IMR-90 (cell line): ENCODE results near the gene HNRNPAB. TPM values are rescaled to one million over a fixed set of nuclear protein-coding genes. Genes with fewer than 3 reads are reported as not detected.

Experiments
- ATAC-seq: fragments of 200-7000 bp; cut with Tn5 transposase; 2 replicates; pipeline ENCODE4 v1.9.1; 2020; ENCODE audit warnings: low read depth, mild to moderate bottlenecking, moderate library complexity
- BruUV-seq: library from RNA; stranded (reverse); fragments of 400-500 nt; replicated peaks from 2 replicates; lab custom pipeline; 2021; lab: Mats Ljungman, UMichigan
- CTCF ChIA-PET: fragments of 300-600 bp; formaldehyde crosslinking; extraction: SDS; loops from one replicate; lab custom pipeline; 2021; ENCODE audit warnings: antibody characterized with exemption; lab: Yijun Ruan, JAX
- POLR2A ChIA-PET: fragments of 300-600 bp; sonication (Branson Sonifier 250); formaldehyde crosslinking; loops from one replicate; lab custom pipeline; 2022; ENCODE audit warnings: antibody characterized with exemption; ENCODE audit not compliant: unreplicated experiment; lab: Charles Lee
- DNase-seq: peaks from one replicate; pipeline ENCODE4 v3.0.0; 2013
- H2AFZ ChIP-seq: replicated peaks from 2 replicates; pipeline ENCODE3; 2013; ENCODE audit warnings: low read length, mild to moderate bottlenecking; ENCODE audit not compliant: poor library complexity
- H2AK5ac ChIP-seq: 2 replicates; pipeline ENCODE4 v1.6.1; 2013; ENCODE audit warnings: low read depth, low read length, inconsistent platforms
- H2AK9ac ChIP-seq: replicated peaks from 2 replicates; pipeline ENCODE3; 2013; ENCODE audit warnings: mild to moderate bottlenecking, low read depth, low read length, moderate library complexity; ENCODE audit not compliant: poor library complexity
- H2BK120ac ChIP-seq: 2 replicates; pipeline ENCODE4 v1.6.1; 2013; ENCODE audit warnings: low read depth, low read length, inconsistent platforms
- H2BK15ac ChIP-seq: 3 replicates; pipeline ENCODE4 v1.6.1; 2013; ENCODE audit warnings: low read depth, low read length, inconsistent platforms
- H2BK20ac ChIP-seq: 2 replicates; pipeline ENCODE4 v1.6.1; 2013; ENCODE audit warnings: low read depth, mild to moderate bottlenecking, inconsistent platforms, low read length, moderate library complexity
- H2BK5ac ChIP-seq: 2 replicates; pipeline ENCODE4 v1.6.1; 2013; ENCODE audit warnings: mild to moderate bottlenecking, low read depth, low read length, inconsistent platforms; ENCODE audit not compliant: poor library complexity, severe bottlenecking
- H3K14ac ChIP-seq: replicated peaks from 2 replicates; pipeline ENCODE4 v1.6.1; 2013; ENCODE audit warnings: low read depth, low read length, inconsistent platforms
- H3K18ac ChIP-seq: 2 replicates; pipeline ENCODE4 v1.6.1; 2013; ENCODE audit warnings: low read depth, low read length, control low read depth
- H3K23ac ChIP-seq: 2 replicates; pipeline ENCODE4 v1.6.1; 2013; ENCODE audit warnings: low read depth, low read length, inconsistent platforms
- H3K27ac ChIP-seq: 2 replicates; pipeline ENCODE4 v1.5.1; 2013; ENCODE audit warnings: mild to moderate bottlenecking, control low read depth, low read length; ENCODE audit not compliant: insufficient read depth
- H3K27me3 ChIP-seq: 2 replicates; pipeline ENCODE4 v1.6.1; 2013; ENCODE audit warnings: low read length; ENCODE audit not compliant: control insufficient read depth, insufficient read depth
- H3K36me3 ChIP-seq: 2 replicates; pipeline ENCODE4 v1.6.1; 2013; ENCODE audit warnings: low read length, mixed read lengths; ENCODE audit not compliant: control insufficient read depth, insufficient read depth
- H3K4ac ChIP-seq: 2 replicates; pipeline ENCODE4 v1.6.1; 2013; ENCODE audit warnings: low read depth, low read length, inconsistent platforms
- H3K4me1 ChIP-seq: 2 replicates; pipeline ENCODE4 v1.6.1; 2013; ENCODE audit warnings: low read length, mixed read lengths; ENCODE audit not compliant: control insufficient read depth, insufficient read depth
- H3K4me2 ChIP-seq: 2 replicates; pipeline ENCODE4 v1.6.1; 2013; ENCODE audit warnings: low read depth, mild to moderate bottlenecking, control low read depth, low read length, moderate library complexity
- H3K4me3 ChIP-seq: 2 replicates; pipeline ENCODE4 v1.5.1; 2013; ENCODE audit warnings: low read depth, mild to moderate bottlenecking, control low read depth, low read length, moderate library complexity; ENCODE audit not compliant: insufficient read depth
- H3K56ac ChIP-seq: 2 replicates; pipeline ENCODE4 v1.6.1; 2013; ENCODE audit warnings: low read length, inconsistent platforms; ENCODE audit not compliant: insufficient read depth; ENCODE audit errors: extremely low read depth
- H3K79me1 ChIP-seq, 2 experiments: 2 replicates each; pipeline ENCODE4 v1.6.1; 2013; ENCODE audit warnings: low read length in 2 of 2, inconsistent platforms in 1 of 2, low read depth in 1 of 2
- H3K9ac ChIP-seq: 2 replicates; pipeline ENCODE4 v1.6.1; 2013; ENCODE audit warnings: low read depth, low read length, control low read depth
- H3K9me1 ChIP-seq: 2 replicates; pipeline ENCODE4 v1.6.1; 2013; ENCODE audit warnings: low read length, inconsistent platforms; ENCODE audit not compliant: insufficient read depth
- H3K9me3 ChIP-seq: 2 replicates; pipeline ENCODE4 v1.6.1; 2013; ENCODE audit warnings: low read length; ENCODE audit not compliant: control insufficient read depth, insufficient read depth
- H4K20me1 ChIP-seq: 2 replicates; pipeline ENCODE4 v1.6.1; 2013; ENCODE audit warnings: low read length, inconsistent platforms; ENCODE audit not compliant: insufficient read depth
- H4K5ac ChIP-seq: 2 replicates; pipeline ENCODE4 v1.6.1; 2013; ENCODE audit warnings: mild to moderate bottlenecking, low read depth, low read length, control low read depth
- H4K8ac ChIP-seq, 2 experiments: 2 replicates each; pipeline ENCODE4 v1.6.1; 2013; ENCODE audit warnings: low read depth in 2 of 2, low read length in 2 of 2, control low read depth in 1 of 2, inconsistent platforms in 1 of 2
- H4K91ac ChIP-seq: 2 replicates; pipeline ENCODE4 v1.6.1; 2013; ENCODE audit warnings: low read depth, low read length, inconsistent platforms; ENCODE audit not compliant: insufficient read depth
- CHD1 ChIP-seq: IDR thresholded peaks from 2 replicates; pipeline ENCODE4 v1.6.1; 2012; ENCODE audit warnings: low read depth, low read length, improper control_type of control experiment
- CTCF ChIP-seq: conservative IDR thresholded peaks from 2 replicates; pipeline ENCODE4 v1.5.1; 2012; ENCODE audit warnings: mild to moderate bottlenecking, low read depth, low read length, improper control_type of control experiment
- FOS ChIP-seq: fragments of 150-350 bp; IDR thresholded peaks from 2 replicates; pipeline ENCODE4 v1.6.1; 2016; ENCODE audit warnings: low read depth, low read length
- MAFK ChIP-seq: IDR thresholded peaks from 2 replicates; pipeline ENCODE4 v1.6.1; 2012; ENCODE audit warnings: low read depth, low read length, improper control_type of control experiment
- MAZ ChIP-seq: IDR thresholded peaks from 2 replicates; pipeline ENCODE4 v1.6.1; 2012; ENCODE audit warnings: low read depth, mild to moderate bottlenecking, low read length, improper control_type of control experiment, moderate library complexity, borderline replicate concordance
- MXI1 ChIP-seq: IDR thresholded peaks from 2 replicates; pipeline ENCODE4 v1.6.1; 2012; ENCODE audit warnings: low read depth, mild to moderate bottlenecking, low read length, moderate library complexity, borderline replicate concordance
- NFE2L2 ChIP-seq: fragments of 150-350 bp; IDR thresholded peaks from 2 replicates; pipeline ENCODE4 v1.6.1; 2016; ENCODE audit warnings: low read depth, mild to moderate bottlenecking, low read length
- POLR2A ChIP-seq: IDR thresholded peaks from 2 replicates; pipeline ENCODE4 v1.6.1; 2012; ENCODE audit warnings: mild to moderate bottlenecking, low read depth, low read length
- RAD21 ChIP-seq: IDR thresholded peaks from 2 replicates; pipeline ENCODE4 v1.6.1; 2012; ENCODE audit warnings: low read length, improper control_type of control experiment
- RCOR1 ChIP-seq: IDR thresholded peaks from 2 replicates; pipeline ENCODE4 v1.6.1; 2012; ENCODE audit warnings: mild to moderate bottlenecking, low read length, improper control_type of control experiment; ENCODE audit not compliant: insufficient replicate concordance
- SMC3 ChIP-seq: fragments of 150-350 bp; IDR thresholded peaks from 2 replicates; pipeline ENCODE4 v1.6.1; 2016; ENCODE audit warnings: low read depth, mild to moderate bottlenecking, antibody characterized with exemption, low read length, moderate library complexity
- WGBS, 2 experiments: methylation state at CpG; one replicate each; pipeline versions ENCODE4 v1.1.5 to v1.1.7; 2013; ENCODE audit warnings: missing lambda C conversion rate in 2 of 2; ENCODE audit not compliant: insufficient read length in 1 of 2; ENCODE audit errors: extremely low coverage in 2 of 2; 5-methylcytosine and 5-hydroxymethylcytosine counted together
- dilution Hi-C: fragments of 300-500 bp; cut with HindIII; formaldehyde crosslinking; loops from one replicate; pipeline ENCODE4 v1.14.3; 2018; ENCODE audit warnings: low sequenced_read_pairs; ENCODE audit not compliant: unreplicated experiment
- in situ Hi-C: fragments of 300-500 bp; cut with MboI; formaldehyde crosslinking; loops from 3 replicates; pipeline ENCODE4 v1.14.3; 2019; ENCODE audit warnings: low sequenced_read_pairs, inconsistent platforms, mixed read lengths
- intact Hi-C: fragments of 100-400 bp; cut with micrococcal nuclease; formaldehyde crosslinking; loops from 2 replicates; pipeline ENCODE4 v1.10.0; 2022
- polyA plus RNA-seq, 3 experiments: library from polyadenylated mRNA; depleted of rRNA; stranded (reverse); fragments of >200 nt; gene quantifications; 2 replicates each; pipeline ENCODE4 v1.2.3, GENCODE V29; 2012; ENCODE audit warnings: low replicate concordance in 1 of 3
- total RNA-seq: library from RNA; depleted of rRNA; stranded (reverse); fragments of >200 nt; gene quantifications from 2 replicates; pipeline ENCODE4 v1.2.3, GENCODE V29; 2012
- TF ChIP-seq, protein P1 (sequence below): fragments of 150-350 bp; IDR thresholded peaks from 2 replicates; pipeline ENCODE4 v1.6.1; 2016; ENCODE audit warnings: low read depth, mild to moderate bottlenecking, low read length, moderate library complexity, borderline replicate concordance
- TF ChIP-seq, protein P2 (sequence below): fragments of 150-350 bp; IDR thresholded peaks from 2 replicates; pipeline ENCODE4 v1.6.1; 2017; ENCODE audit warnings: mild to moderate bottlenecking, antibody characterized with exemption, low read length, low read depth

Gene HNRNPAB
- total and polyA plus RNA-seq, 2 of the 4 experiments (the other 2 are of a cell fraction), result 32.1 to 128 TPM

DNA sequence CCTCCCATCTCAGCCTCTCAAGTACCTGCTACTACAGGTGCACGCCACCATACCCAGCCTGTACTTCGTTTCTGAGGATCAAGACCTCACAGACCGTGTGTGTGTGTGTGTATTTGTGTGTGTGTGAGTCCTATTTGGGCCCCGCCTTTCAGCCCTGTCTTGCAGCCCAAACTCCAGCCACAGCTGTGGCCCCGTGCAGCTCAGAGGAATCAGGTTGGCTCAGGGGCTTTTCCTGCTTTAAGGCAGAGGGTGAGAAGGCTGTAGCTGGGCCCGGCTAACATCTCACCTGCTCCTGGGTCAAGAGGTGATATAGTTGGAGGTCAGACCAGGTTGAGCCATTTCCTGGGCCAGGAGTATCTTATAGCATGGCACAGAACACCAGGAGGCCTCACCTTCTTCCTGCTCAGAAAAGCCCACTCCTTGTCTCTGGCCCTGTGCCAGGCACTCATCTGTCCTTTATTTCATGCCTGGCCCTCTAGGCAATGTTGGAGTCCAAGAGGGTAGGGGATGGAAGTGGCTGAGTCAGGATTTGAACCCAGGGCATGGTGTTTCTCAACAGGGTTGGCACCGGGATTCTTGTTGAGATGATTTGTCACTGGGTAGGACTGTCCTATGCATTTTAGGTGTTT, 29.9 kb downstream of the HNRNPAB start:
- Histone ChIP-seq H3K27ac (no peak overlapping the region), H4K8ac (no peak overlapping the region), H3K4me2 (no peak overlapping the region), H3K14ac (no peak overlapping the region), H3K79me1 (peaks cover 21 to 28% of the 10 kb centered on the region in 2 experiments), H3K4me1 (peaks cover 9% of the 10 kb centered on the region), H2AK5ac (no peak overlapping the region), H3K9ac (no peak overlapping the region), H3K27me3 (no peaks in the 10 kb centered on the region), H4K91ac (no peak overlapping the region), H4K20me1 (peaks cover 6% of the 10 kb centered on the region; the same call in 1 of the 2 replicates), H4K5ac (no peak overlapping the region), H2BK120ac (no peak overlapping the region), H3K9me3 (no peaks in the 10 kb centered on the region), H2BK15ac (no peak overlapping the region), H3K56ac (no peak overlapping the region), H3K36me3 (peaks cover 11% of the 10 kb centered on the region), H3K9me1 (peaks cover 20% of the 10 kb centered on the region), H3K18ac (no peak overlapping the region), H2BK5ac (no peak overlapping the region), H3K4me3 (no peak overlapping the region), H3K23ac (no peak overlapping the region), H3K4ac (no peak overlapping the region), H2AK9ac (no peak overlapping the region), H2BK20ac (no peak overlapping the region), H2AFZ (no peak overlapping the region)
- intact Hi-C loops (loop anchor here (5.0 kb wide), 1 partner anchor 393 kb away; the partner anchor contains the start of gene CLK4), in situ Hi-C loops (no loop called here), dilution Hi-C loops (no loop called here)
- BruUV-seq, result no TSS peak
- ATAC-seq (no peak), DNase-seq (no peak)
- TF ChIP-seq RCOR1 (no peak), SMC3 (no peak), CHD1 (no peak), POLR2A (no peak), CTCF (no peak), MAZ (no peak), NFE2L2 (no peak), FOS (no peak), MAFK (no peak), MXI1 (no peak), RAD21 (no peak)
- TF ChIP-seq, protein P1, sequence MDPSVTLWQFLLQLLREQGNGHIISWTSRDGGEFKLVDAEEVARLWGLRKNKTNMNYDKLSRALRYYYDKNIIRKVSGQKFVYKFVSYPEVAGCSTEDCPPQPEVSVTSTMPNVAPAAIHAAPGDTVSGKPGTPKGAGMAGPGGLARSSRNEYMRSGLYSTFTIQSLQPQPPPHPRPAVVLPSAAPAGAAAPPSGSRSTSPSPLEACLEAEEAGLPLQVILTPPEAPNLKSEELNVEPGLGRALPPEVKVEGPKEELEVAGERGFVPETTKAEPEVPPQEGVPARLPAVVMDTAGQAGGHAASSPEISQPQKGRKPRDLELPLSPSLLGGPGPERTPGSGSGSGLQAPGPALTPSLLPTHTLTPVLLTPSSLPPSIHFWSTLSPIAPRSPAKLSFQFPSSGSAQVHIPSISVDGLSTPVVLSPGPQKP, result no peak
- TF ChIP-seq, protein P2, sequence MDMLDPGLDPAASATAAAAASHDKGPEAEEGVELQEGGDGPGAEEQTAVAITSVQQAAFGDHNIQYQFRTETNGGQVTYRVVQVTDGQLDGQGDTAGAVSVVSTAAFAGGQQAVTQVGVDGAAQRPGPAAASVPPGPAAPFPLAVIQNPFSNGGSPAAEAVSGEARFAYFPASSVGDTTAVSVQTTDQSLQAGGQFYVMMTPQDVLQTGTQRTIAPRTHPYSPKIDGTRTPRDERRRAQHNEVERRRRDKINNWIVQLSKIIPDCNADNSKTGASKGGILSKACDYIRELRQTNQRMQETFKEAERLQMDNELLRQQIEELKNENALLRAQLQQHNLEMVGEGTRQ, result no peak
- WGBS, 2 experiments, result 100% methylated on average over 1 of the region's 7 CpGs; no CpG with 5 or more reads in 1 of the 2 experiments
- POLR2A ChIA-PET, result no interaction called here
- CTCF ChIA-PET, result no interaction called here
